ENCODE measurements around the gene HMCN2.

Gene HMCN2

GRCh38 chr9:130297371-130297770 is 31.8 kb downstream of the HMCN2 start:
- Histone ChIP-seq H3K9ac (ENCODE audit: low read depth, low read length) (no peak overlapping the region), H3K9me3 (ENCODE audit: control insufficient read depth, insufficient read depth, low read length) (no peaks in the 10 kb centered on the region), H3K36me3 (ENCODE audit: insufficient read depth, low read length) (no peaks in the 10 kb centered on the region), H3K4me1 (ENCODE audit: insufficient read depth, low read length) (no peaks in the 10 kb centered on the region)

GRCh38 chr9:130298662-130299279 is 33.2 kb downstream of the HMCN2 start:
- no peaks in the 10 kb centered on the region for H3K9me3 ChIP-seq (ENCODE audit: control insufficient read depth, insufficient read depth, low read length)
- no peak overlapping the region for H3K9ac ChIP-seq (ENCODE audit: low read depth, low read length)
- H3K4me1 ChIP-seq (ENCODE audit: insufficient read depth, low read length): no peaks in the 10 kb centered on the region
- no peaks in the 10 kb centered on the region for H3K36me3 ChIP-seq (ENCODE audit: insufficient read depth, low read length)

GRCh38 chr9:130299785-130300615 is 34.4 kb downstream of the HMCN2 start:
- H3K9me3 ChIP-seq (ENCODE audit: control insufficient read depth, insufficient read depth, low read length): no peaks in the 10 kb centered on the region
- H3K36me3 ChIP-seq (ENCODE audit: insufficient read depth, low read length): no peaks in the 10 kb centered on the region
- no peak overlapping the region for H3K9ac ChIP-seq (ENCODE audit: low read depth, low read length)
- no peaks in the 10 kb centered on the region for H3K4me1 ChIP-seq (ENCODE audit: insufficient read depth, low read length)

GRCh38 chr9:130300739-130301138 is 35.2 kb downstream of the HMCN2 start:
- Histone ChIP-seq H3K9ac (ENCODE audit: low read depth, low read length) (no peak overlapping the region), H3K36me3 (ENCODE audit: insufficient read depth, low read length) (no peaks in the 10 kb centered on the region), H3K4me1 (ENCODE audit: insufficient read depth, low read length) (no peaks in the 10 kb centered on the region), H3K9me3 (ENCODE audit: control insufficient read depth, insufficient read depth, low read length) (no peaks in the 10 kb centered on the region)

GRCh38 chr9:130301483-130302286 is 36.1 kb downstream of the HMCN2 start:
- Histone ChIP-seq H3K4me1 (ENCODE audit: insufficient read depth, low read length) (no peaks in the 10 kb centered on the region), H3K9ac (ENCODE audit: low read depth, low read length) (no peak overlapping the region), H3K36me3 (ENCODE audit: insufficient read depth, low read length) (no peaks in the 10 kb centered on the region), H3K9me3 (ENCODE audit: control insufficient read depth, insufficient read depth, low read length) (no peaks in the 10 kb centered on the region)

DNA sequence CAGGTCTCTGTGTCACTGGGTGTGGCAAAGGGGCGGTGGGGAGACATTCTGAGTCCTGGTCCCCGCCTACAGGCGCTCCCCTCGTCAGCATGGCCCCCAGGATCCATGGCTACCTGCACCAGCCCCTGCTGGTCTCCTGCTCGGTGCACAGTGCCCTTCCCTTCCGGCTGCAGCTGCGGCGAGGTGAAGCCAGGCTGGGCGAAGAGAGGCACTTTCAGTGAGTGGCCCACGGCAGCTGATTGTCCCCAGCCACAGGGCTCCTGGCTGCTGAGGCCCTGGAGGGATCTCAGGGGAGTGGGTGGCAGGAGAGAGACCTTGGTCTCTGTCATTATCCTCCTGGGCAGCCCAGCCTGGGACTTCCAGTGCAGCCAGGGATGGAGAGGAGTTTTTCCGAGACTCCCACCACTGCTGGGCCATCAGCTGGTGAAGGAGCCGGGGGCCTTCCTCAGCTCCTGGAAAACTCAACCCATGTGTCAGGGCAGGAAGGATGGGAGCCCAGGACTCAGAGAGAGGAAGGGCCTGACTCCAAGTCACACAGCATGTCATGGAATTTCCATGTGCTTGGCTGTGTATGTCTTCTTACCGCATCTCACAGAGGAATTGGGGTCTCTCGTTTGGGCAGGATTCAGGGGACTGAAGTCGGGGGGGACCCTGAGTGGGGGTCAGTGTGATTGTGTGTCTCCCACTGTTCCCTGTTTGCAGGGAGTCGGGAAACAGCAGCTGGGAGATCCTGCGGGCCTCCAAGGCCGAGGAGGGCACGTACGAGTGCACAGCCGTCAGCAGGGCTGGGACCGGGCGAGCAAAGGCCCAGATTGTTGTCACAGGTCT is 37.4 kb downstream of the HMCN2 start:
- Histone ChIP-seq H3K4me1 (ENCODE audit: insufficient read depth, low read length) (no peaks in the 10 kb centered on the region), H3K9ac (ENCODE audit: low read depth, low read length) (no peak overlapping the region), H3K36me3 (ENCODE audit: insufficient read depth, low read length) (no peaks in the 10 kb centered on the region), H3K9me3 (ENCODE audit: control insufficient read depth, insufficient read depth, low read length) (no peaks in the 10 kb centered on the region)

DNA sequence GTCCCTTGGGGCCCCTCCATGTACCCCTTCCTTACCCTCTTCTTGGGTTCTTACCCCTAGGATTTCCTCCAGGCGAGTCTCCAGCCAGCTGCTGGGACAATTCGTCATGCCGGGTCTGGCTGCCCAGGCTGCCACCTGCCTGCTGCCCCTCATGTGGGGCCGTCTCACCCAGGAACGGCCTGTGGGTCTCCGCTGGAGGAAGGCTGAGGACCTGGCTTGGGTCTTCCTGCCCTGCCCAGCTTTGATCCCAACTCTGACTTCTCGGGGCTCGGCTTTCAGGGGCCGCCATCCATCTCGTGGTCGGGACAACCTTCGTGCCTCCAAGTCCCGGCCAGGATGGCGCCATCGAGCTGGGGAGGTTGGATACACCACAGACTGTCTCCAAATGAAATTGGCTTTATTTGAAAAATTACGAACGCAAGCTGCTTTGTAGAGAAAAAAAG is 38.1 kb downstream of the HMCN2 start:
- no peaks in the 10 kb centered on the region for H3K9me3 ChIP-seq (ENCODE audit: control insufficient read depth, insufficient read depth, low read length)
- no peaks in the 10 kb centered on the region for H3K4me1 ChIP-seq (ENCODE audit: insufficient read depth, low read length)

GRCh38 chr9:130304116-130304515 is 38.6 kb downstream of the HMCN2 start:
- H3K36me3 ChIP-seq (ENCODE audit: insufficient read depth, low read length): no peaks in the 10 kb centered on the region
- no peak overlapping the region for H3K9ac ChIP-seq (ENCODE audit: low read depth, low read length)
- no peaks in the 10 kb centered on the region for H3K4me1 ChIP-seq (ENCODE audit: insufficient read depth, low read length)
- H3K9me3 ChIP-seq (ENCODE audit: control insufficient read depth, insufficient read depth, low read length): no peaks in the 10 kb centered on the region

More for the DNA sequence above, 38.1 kb downstream of the HMCN2 start:
- Histone ChIP-seq H3K36me3 (ENCODE audit: insufficient read depth, low read length) (no peaks in the 10 kb centered on the region), H3K9ac (ENCODE audit: low read depth, low read length) (no peak overlapping the region)

- Histone ChIP-seq H3K9me3 (ENCODE audit: control insufficient read depth, insufficient read depth, low read length) (no peaks in the 10 kb centered on the region), H3K4me1 (ENCODE audit: insufficient read depth, low read length) (no peaks in the 10 kb centered on the region), H3K36me3 (ENCODE audit: insufficient read depth, low read length) (no peaks in the 10 kb centered on the region), H3K9ac (ENCODE audit: low read depth, low read length) (no peak overlapping the region)
Measured at GRCh38 chr9:130304643-130305042, 39.1 kb downstream of the HMCN2 start.

DNA sequence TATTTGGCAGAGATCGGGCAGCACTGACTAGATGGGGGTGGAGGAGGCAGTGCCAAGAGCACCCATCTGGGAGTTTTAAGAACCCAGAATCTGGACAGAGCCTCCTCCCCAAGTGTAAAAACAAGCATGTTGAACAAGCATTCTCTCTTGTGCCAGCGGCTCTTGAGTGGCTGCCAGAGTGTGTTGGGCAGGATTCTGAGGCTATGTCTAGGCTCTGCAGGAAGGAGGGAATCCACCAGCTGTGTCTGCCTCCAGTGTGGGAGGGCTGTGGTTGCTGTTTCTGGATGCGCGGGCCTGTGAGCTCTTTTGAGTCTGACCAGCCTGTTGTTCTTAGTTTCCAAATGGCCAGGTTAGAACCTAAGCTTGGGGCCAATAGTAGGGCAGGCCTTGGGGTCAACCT is 39.8 kb downstream of the HMCN2 start:
- Histone ChIP-seq H3K4me1 (ENCODE audit: insufficient read depth, low read length) (no peaks in the 10 kb centered on the region), H3K9me3 (ENCODE audit: control insufficient read depth, insufficient read depth, low read length) (no peaks in the 10 kb centered on the region), H3K36me3 (ENCODE audit: insufficient read depth, low read length) (no peaks in the 10 kb centered on the region), H3K9ac (ENCODE audit: low read depth, low read length) (no peak overlapping the region)

- Histone ChIP-seq H3K4me1 (ENCODE audit: insufficient read depth, low read length) (no peaks in the 10 kb centered on the region), H3K36me3 (ENCODE audit: insufficient read depth, low read length) (no peaks in the 10 kb centered on the region), H3K9ac (ENCODE audit: low read depth, low read length) (no peak overlapping the region), H3K9me3 (ENCODE audit: control insufficient read depth, insufficient read depth, low read length) (no peaks in the 10 kb centered on the region)
Measured at GRCh38 chr9:130306823-130307666, 41.5 kb downstream of the HMCN2 start.

- no peaks in the 10 kb centered on the region for H3K36me3 ChIP-seq (ENCODE audit: insufficient read depth, low read length)
- H3K4me1 ChIP-seq (ENCODE audit: insufficient read depth, low read length): no peaks in the 10 kb centered on the region
- no peak overlapping the region for H3K9ac ChIP-seq (ENCODE audit: low read depth, low read length)
- H3K9me3 ChIP-seq (ENCODE audit: control insufficient read depth, insufficient read depth, low read length): no peaks in the 10 kb centered on the region
Measured at GRCh38 chr9:130307667-130307943, 42.0 kb downstream of the HMCN2 start.

GRCh38 chr9:130308081-130308571 is 42.6 kb downstream of the HMCN2 start:
- Histone ChIP-seq H3K9me3 (ENCODE audit: control insufficient read depth, insufficient read depth, low read length) (no peaks in the 10 kb centered on the region), H3K4me1 (ENCODE audit: insufficient read depth, low read length) (no peaks in the 10 kb centered on the region)

More at GRCh38 chr9:130308081-130308571, 42.6 kb downstream of the HMCN2 start:
- H3K9ac ChIP-seq (ENCODE audit: low read depth, low read length): no peak overlapping the region
- no peaks in the 10 kb centered on the region for H3K36me3 ChIP-seq (ENCODE audit: insufficient read depth, low read length)

All from ES-I3 (cell line).